HG02870 (cell line): Measurements from ENCODE around the gene ARL8B.
A peak's percentile ranks its signal among the peaks of the same experiment; 100 is the strongest.
"Not testable (repeated sequence)": the region's sequence is repeated elsewhere in the genome, so short reads cannot be mapped to it uniquely, and the experiment has no call there.

ENCODE experiments used
- ATAC-seq: cut with Tn5 transposase; IDR thresholded peaks from one replicate; pipeline ENCODE4 v1.9.1; 2021; ENCODE audit warnings: mild to moderate bottlenecking, moderate library complexity; ENCODE audit not compliant: unreplicated experiment

The ARL8B gene

DNA sequence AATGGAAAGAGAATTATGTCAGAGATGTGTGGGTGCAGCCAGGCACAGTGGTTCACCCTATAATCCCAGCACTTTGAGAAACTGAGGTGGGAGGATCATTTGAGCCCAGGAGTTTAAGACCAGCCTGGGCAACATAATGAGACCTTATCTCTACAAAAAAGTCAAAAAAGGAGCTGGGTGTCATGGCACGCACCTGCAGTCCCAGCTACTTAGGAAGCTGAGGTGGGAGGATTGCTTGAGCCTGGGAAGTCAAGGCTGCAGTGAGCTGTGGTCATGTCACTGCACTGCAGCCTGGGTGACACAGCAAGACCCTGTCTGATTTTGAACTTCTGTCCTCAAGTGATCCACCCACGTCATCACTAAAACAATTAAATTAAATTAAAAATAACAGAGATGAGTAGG is 15.2 kb upstream of the ARL8B start:
- not testable (repeated sequence) for ATAC-seq

DNA sequence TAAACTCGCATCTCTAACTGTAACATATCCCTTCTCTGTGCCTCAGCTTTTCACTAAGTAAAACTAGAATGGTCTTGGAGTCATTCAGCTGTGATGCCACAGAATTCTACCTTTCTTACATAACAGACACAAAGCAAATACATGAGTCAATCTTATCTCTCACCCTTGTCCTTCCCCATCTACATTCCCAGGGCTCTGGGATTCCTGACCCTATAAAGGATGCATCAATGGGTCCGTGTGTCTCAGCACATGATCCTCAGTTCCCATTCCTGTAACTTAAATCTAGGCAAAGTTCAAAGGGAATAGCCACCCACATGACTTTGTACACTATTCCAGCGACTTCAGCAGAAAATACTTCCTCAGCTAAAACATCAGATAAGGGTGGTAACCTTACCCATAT is 11.8 kb upstream of the ARL8B start:
- ATAC-seq = no peak

DNA sequence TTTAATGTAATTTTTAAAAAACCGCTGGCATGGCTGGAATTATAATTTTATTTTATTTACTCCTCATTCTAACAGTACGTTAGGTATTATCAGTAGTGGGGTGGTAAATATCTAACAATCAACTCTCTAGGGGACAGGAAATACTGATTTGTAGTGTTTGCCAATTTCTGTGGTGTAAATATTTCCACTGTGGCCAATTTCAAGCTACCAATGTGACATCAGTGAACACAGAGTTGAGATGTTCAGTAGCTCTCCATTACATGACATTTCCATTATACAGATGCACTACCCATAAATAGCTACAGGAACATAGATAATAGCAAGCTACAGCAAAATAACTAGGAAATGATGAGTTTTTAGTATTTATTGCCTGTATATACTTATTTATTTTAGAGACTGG is 10.0 kb upstream of the ARL8B start:
- no peak for ATAC-seq

DNA sequence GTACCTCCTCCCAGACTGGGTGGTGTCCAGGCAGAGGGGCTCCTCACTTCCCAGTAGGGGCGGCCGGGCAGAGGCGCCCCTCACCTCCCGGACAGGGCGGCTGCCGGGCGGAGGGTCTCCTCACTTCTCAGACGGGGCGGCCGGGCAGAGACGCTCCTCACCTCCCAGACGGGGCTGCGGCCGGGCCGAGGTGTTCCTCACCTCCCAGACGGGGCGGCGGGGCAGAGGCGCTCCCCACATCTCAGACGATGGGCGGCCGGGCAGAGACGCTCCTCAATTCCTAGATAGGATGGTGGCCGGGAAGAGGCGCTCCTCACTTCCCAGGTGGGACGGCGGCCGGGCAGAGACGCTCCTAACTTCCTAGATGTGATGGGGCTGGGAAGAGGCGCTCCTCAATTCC is 8.4 kb upstream of the ARL8B start:
- ATAC-seq = not testable (repeated sequence)

DNA sequence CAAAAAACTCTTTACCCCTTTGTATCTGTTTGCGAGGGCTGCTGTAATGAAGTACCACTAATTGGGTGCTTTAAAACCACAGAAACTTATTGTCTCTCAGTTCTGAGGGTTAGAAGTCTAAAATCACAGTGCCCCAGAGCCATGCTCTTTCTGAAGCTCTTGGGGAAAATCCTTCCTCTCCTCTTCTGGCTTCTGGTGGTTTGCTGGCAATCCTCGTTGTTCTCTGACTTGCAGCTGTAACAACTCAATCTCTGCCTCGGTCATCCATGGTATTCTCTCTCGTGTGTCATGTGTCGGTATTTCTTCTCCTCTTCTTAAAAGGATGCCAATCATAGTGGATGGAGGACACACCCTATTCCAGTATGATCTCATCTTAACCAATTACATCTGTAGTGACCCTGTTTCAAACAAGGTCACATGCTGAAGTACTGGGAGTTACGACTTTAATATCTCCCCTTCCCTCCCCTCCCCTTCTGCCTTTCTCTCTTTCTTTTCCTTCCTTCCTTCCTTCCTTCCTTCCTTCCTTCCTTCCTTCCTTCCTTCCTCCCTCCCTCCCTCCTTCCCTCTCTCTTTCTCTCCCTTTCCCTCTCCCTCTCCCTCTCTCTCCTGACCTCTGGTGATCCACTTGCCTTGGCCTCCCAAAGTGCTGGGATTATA is 6.5 kb upstream of the ARL8B start:
- ATAC-seq = peak; percentile 75

DNA sequence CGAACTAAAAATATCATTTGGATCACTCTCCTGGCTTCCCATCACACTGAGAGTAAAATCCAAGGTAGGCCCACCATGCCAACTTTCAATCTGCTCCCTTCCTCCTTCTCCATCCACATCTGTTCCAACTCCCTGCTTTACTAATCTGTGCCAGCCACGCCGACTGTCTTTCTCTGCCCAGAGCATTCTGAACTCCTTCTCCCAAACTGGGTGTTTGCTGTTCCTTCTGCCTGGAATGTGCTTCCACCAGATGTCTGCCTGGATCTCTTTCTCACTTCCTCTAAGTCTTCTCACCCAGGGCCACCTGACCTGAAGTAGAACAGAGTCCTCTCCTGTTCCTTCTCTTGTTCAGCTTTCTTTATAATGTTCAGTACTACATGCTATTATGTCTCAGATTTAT is 5.6 kb upstream of the ARL8B start:
- no peak for ATAC-seq

DNA sequence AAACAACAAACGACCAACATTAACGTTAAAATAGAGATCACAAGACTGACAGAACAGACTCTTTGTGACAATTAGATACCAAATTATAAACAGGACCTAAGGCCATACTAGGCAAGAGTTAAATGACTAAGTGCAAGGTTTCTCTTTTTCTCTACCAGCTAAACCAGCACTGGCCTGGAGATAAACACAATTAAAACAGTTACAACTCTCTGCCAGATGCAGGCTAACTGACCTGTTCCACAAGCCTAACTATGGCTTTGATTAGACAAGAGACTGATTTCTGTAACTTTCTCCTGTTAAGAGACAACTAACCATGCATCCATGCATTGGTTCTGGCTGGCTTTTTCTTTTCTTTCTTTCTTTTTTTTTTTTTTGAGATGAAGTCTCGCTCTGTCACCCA is 1.6 kb upstream of the ARL8B start:
- no peak for ATAC-seq

DNA sequence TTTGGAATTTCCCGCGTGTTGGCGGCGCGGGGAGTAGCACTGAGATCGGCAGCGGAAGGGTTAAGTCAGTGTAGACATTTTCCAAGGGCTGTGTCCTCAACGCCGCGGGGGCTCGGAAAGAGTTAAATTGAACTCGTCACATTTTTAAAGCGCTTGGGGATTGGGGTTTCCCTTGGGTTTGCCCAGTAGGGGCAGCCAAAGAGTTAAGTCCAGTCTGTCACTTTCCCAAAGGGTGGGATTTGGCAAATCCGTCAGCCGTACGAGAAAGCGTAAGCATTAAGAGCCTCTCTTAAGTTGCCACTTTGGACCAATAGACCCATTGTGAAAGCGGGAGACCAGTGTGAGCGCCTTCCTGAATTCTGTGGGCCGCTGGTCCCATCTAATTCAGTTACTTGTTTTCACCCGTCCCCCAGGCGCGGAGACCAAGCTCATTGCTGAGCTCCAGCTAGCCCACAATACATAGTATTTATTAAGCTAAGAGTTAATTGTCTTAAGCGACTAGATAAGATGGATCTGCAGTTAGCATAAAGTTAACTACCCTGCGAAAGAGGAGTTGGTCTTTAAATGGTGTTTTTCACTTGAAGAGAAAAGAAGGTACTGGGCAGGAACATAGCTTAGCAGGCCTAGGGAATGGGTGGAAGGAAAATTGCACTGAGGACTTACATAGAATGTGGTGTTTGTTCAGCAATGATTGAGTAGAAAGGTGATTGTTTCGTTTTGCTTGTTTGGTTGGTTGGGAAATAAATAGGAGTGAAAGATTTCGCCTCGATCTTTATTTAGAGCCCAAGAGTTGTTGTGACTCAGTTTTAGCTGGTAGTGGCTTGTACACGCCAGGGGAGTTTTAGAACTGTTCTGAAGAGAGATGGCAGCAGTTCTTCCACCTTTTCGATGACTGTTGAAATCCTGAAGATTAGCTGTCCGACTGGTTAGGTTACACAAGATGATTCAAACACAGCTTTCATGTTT is 932 bp downstream of the ARL8B start:
- ATAC-seq = peak; percentile 26

DNA sequence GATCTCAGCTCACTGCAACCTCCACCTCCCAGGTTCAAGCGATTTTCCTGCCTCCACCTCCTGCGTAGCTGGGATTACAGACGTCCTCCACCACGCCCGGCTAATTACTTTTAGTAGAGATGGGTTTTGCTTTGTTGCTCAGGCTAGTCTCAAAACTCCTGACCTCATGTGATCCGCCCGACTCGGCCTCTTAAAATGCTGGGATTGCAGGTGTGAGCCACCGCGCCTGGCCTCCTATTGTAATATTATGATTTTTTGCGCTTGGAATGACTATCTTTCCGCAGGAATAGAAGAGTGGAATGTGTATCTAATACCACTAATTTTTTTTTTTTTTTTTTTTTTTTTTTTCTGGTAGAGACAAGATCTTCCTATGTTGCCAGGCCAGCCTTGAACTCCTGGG is 1.8 kb downstream of the ARL8B start:
- ATAC-seq = no peak

DNA sequence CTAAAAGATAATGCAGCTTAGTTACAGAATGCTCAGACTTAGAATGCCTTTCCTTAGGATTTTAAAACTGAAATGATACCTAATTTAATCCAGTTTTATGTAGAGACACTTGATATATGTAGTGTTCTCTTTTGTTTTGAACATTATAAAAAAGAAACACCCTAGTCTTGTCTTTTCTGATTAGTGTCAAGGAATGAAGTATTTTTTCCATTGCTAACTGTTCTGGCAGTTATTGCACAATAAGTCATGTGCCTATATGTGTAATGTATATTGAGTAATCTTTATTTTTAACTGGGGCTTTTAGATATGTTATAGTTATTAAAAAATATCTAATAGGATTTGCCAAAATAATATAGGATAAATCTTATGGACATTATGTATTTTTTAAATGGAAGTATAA is 4.5 kb downstream of the ARL8B start:
- ATAC-seq = no peak

DNA sequence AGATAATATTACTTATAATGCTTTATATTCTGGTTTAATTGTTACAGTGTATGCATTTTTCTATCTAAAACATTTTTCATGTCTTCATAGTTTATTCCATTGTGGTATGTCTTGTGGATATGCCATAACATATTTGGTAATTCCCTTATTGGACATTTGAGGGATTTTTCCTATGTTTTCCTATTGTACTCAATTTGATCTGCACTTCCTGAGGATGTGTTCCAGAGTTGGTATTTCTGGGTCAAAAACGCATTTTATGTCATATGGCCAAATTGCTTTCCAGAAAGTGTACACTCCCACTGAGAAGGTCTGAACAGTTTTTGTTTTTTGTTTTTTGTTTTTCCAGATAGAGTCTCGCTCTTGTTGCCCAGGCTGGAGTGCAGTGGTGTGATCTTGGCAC is 6.8 kb downstream of the ARL8B start:
- no peak for ATAC-seq

DNA sequence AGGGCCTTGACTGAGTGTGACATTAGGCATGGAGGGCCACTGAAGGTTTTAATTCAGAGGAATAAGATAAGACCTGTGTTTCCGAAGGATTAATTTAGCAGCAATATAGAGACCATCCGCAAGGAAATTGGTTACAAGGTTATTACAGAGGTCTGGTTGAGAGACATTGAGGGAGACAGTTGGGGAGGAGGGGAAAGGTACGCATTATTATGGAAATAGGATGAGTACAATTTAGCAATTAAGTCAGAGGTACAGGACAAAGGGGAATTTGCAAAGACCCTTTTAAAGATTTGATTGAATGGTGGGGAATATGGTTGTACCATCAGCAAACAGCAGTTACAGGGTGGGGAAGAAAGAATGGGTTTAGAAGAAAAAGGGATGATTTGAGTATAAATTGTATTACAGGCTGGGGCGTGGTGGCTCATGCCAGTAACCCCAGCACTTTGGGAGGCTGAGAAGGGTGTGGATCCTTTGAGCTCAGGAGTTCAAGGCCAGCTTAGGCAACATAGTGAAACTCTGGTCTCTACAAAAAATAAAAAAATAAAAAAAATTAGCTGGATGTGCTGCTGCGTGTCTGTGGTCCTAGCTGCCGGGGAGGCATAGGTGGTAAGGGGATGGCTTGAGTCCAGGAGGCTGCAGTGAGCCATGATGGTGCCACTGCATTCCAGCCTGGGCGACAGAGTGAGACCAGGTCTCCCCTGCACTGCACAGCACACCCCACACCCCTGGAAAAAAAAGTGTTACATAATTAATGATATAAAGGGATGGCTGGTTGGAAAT is 11.3 kb downstream of the ARL8B start:
- no peak for ATAC-seq

DNA sequence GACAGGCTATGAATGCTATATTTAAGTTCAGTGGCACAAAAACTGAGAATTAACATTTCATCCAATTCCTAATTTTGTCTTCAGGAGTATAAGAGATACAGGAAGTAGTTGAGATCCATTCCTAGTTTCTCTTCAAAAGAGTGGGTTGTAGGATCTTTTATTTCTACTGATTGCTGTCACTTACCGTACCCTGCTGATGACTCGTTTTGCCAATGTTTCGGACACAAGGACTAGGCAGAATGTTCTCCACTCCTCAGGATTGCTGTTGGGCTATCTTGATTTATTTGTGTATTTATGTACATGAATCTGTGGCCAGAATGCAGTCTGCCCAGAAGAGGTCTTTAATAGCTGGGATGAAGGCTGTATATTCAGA is 11.9 kb downstream of the ARL8B start:
- ATAC-seq = no peak

DNA sequence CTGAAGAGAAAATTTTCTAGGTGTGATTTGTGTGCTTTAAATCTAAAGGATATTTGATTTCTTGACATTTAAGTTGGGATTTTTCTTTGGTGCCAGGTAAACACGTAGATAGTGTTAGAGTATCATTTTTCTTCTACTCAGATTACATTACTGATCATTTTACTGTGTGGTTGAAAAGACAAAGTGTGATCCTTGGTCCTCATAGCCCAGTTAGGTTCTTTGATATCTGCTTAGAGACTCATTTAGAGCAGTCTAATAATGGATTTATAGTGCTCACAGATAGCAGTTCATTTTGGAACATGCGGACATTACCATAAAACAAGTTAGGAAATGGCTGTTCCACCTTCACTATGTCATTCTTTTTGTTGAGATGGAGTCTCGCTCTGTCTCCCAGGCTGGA is 12.4 kb downstream of the ARL8B start:
- ATAC-seq = no peak

DNA sequence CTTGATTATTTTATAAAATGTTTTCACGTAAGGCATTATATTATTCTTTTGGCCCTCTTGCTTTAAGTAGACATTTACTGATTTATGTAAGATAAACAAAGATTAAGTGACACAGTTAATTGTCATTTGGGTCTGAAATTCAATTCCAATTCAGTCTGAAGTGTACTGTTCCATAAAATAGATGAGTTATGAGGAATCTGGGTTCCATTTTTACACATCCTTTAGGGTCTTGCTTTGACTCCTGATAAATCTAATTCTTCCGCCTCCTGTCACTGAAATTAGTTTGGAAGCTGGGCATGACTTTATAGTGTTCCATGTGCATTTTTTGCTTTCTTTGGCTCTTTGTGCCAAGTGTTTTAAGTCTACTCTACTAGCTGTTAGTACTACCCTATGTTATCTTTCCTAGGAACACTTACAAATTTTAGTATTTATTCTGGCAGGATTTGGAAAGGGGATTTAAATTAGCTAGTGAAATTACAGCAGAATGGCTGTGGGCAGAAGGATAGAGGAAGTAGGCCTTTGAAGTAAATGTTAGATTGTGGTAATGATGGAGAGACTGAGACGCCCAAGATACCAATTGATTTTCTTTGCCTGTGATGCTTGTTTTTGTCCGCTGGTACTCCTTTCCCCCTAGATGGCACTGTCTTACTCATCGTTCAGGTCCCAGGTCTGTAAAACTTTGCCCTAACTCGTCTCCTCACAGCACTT is 14.3 kb downstream of the ARL8B start:
- ATAC-seq = peak; percentile 54

DNA sequence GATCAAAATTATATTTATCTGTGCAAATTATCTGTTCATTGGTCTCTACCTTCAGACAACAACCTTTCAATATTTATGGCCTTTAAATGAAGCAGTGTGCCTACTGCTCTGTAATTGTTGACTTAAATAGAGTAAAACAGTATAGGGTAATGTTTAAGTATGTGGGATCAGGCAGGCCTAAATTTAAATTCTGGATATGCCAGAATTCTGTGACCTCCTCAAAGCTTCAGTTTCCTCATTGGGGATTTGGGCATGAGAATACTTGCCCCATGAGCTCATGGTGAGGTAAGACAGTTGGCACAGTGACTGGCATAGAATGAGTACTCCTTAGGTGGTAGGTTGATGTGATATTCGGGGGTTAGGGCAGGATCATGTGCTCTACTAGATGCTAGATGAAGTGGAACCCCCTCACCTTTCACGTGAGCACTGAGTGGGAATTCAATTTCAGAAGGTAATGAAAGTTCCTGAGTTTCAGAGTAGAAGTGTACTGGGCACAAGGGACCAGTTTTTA is 14.9 kb downstream of the ARL8B start:
- no peak for ATAC-seq

DNA sequence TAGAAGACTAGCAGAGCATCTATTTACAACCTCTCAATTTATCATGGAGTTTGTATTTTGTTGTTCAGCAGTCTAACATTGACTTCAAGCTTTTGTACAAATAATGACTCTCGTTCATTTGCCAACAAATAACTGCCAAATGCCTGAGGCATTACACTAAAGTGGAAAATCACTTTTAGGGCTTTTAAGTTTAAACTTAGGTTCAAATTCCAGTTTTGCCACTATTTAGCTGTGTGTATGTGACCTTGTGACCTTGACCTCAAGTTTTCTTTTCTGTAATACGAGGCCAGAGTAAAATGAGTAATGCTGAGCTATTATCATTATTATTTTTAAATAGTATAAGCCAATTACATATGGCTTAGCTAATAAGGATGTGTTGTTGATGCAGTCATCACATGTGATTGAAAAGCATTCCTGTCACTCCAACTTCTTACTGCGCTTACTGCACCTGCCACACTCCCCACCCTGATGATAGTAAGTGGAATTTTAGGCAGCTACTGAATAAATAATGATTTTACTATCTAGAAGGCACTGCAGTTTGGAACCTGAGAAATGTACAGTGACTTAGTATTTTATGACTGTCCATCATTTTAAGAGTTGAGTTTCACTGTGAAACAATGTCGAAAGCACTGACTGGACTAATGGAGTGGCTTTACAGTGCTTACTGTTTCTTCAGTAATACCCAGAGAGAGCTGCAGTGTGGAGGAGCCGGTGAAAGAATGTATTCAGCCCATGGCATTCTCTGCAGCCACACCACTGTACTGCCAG is 16.3 kb downstream of the ARL8B start:
- ATAC-seq = no peak

DNA sequence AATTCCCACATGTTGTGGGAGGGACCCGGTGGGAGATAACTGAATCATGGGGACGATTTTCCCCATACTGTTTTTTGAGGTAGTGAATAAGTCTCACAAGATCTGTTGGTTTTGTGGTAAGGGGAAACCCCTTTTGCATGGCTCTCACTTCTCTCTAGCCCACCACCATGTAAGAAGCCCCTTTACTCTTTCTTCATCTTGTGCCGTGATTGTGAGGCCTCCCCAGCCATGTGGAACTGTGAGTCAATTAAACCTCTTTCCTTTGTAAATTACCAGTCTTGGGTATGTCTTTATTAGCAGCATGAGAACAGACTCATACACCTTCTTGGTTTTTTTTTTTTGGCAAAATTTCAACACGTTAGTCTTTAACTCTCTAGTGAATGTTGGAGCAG is 18.1 kb downstream of the ARL8B start:
- ATAC-seq = peak; percentile 40

DNA sequence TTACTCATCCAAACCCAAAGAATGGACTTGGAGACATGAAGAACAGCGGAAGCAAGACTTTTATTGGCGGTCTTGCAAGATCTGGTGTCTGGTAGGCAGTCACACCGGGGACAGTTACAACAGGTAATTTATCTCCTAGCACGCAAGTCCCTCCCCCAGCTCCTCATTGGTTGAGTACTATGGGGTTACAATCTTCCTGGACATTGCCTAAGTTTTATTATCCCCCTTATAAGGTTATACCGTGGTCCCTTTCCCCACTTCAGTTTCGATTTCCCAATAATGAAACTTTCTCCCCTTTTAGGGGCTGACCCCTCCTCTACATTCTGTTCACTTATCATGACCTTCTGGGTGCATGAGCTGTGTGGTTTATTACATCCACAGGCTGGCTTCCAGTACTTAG is 18.7 kb downstream of the ARL8B start:
- ATAC-seq = no peak

DNA sequence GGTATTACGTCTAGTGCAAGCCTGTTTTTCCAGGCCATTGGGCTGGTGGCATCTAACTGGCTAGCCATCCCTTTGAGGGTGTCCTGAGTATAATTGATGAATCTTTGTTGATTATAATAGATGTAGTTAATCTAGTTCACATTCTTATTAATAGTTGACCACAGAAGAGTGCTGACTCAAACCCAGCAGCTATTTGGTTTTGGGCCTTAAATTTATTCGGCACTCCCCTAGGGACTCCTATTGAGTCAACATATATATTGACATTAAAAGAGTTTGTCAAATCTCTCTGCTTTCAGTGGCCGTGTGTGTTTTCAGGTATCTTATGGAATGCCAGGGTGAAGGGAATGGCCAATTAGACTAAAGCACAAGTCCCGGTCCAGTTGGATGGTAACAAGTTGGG is 19.7 kb downstream of the ARL8B start:
- ATAC-seq = no peak
